HG03175 (cell line): Measurements from ENCODE around the gene PDGFB.

Source experiments
- ATAC-seq: cut with Tn5 transposase; IDR thresholded peaks from one replicate; pipeline ENCODE4 v1.9.1; 2021; ENCODE audit warnings: mild to moderate bottlenecking, moderate library complexity; ENCODE audit not compliant: unreplicated experiment

The PDGFB gene

GRCh38 chr22:39244496-39245129 is at the start of gene PDGFB:
Gene PDGFB, minus strand, starts transcription at chr22:39244982. Its CDS starts 1,019 bp downstream, at chr22:39243963.
- no peak for ATAC-seq

DNA sequence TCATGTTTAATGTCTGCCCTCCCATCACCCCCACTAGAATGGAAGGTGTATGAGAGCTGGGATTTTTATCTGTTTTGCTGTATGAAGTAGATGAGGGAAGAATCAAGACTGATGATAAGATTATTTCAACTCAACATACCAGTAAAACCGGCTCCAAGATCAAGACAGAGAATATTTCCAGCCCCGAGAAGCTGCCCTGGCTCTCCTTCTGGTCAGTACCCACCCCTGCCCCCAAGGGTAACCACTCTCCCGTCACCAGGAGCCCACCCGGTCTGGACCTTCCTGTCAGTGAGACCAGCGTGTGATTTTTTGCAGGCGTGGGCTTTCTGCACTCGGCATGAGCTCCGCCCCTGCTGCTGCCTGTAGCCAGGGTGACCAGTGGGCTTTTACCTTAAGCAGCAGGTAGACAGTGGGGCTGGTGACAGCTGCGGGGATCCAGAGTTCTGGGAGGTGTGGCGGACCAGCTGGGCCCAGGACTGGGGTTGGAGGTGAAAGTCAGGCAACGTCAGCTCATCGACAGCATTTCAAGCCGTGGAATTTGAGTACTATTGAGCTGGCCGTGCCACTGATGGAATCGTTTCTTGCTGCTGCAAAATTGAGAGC is 49.1 kb upstream of the PDGFB start:
- no peak for ATAC-seq

GRCh38 chr22:39292561-39293074 is 47.8 kb upstream of the PDGFB start:
- ATAC-seq: no peak

- no peak for ATAC-seq
These were observed 47.3 kb upstream of the PDGFB start for GRCh38 chr22:39292031-39292462.

- no peak for ATAC-seq
These were observed 46.7 kb upstream of the PDGFB start for GRCh38 chr22:39291523-39291922.

DNA sequence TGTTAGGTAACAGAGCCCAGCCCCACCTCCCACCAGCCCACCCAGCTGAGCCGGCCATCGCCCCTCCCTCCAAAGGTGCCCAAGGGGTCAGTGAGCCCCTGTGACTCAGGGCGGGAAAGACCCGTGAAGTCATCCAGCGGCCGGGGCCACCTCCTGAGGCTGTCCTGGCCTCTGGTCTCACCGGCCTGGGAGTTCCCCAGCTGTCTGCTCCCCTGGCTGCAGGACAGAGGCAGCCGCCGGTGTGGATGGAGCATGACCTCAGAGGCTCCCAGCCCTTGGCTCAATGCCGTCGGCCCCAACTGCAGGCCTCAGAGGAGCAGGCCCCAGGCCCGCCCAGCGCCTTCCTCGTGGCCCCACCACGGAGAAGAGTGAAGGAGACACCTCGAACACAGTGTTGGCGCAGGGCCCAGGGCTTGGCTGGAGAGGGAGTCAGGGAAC is 46.0 kb upstream of the PDGFB start:
- ATAC-seq: no peak

DNA sequence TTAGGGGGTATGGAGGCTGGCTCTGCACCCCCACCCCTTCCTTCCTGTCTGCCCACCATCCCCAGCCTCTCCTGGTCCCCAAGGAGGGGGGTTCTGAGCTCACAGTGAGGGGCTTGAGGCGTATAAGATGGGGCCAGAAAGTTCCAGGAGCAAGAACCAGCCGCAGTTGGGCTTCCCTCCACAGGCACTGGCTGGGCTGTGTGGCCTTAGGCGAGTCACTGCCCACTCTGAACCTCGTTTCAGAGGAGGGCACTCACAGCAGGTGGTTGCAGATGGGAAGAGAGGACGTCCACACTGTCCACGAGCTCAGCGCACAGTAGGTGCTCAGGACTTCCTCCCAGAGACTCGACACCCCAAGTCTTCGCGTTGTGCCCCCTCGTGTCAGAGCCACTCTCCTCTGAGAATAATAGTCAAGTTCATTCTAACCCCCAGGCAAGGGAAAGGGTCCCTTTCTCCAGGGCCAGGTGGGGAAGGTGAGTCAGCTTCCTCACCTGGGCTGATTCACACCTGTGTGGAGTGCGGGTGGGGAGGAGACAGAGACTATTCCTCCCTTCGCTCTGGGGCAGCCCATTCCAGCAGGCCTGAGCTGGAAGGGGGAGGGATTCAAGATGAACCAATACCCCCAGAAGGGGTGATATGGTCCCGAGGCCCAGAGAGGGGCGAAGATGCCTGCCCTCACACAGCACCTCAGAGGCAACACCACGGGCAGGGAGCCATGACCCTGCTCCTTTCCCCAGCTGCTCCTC is 45.4 kb upstream of the PDGFB start:
- ATAC-seq: no peak

DNA sequence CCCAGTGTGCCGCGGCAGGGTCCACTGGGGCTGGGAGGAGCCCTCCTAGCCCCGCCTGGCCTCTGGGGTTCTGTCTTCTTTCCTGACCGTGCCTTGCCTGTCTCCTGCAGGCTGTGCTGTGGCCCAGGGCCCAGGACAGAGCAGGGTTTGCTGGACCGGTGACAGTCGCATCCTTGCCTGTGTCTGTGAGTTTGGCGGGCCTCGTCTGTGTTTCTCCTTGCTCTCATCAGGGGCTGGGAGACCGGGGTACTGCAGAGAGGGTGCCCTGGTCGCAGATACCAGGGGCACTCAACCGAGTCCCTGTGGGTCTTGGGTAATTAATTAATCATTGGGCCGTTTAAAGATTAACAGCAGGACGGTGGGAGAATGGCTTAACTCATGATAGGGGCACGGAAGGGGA is 44.8 kb upstream of the PDGFB start:
- no peak for ATAC-seq

GRCh38 chr22:39288135-39288898 is 43.5 kb upstream of the PDGFB start:
- ATAC-seq: no peak

- no peak for ATAC-seq
These were observed 42.4 kb upstream of the PDGFB start for GRCh38 chr22:39287076-39287725.

GRCh38 chr22:39284983-39285382 is 40.2 kb upstream of the PDGFB start:
- no peak for ATAC-seq

- no peak for ATAC-seq
These were observed 39.6 kb upstream of the PDGFB start for GRCh38 chr22:39284142-39284980.

- ATAC-seq: no peak
These were observed 38.8 kb upstream of the PDGFB start for GRCh38 chr22:39283322-39284141.

- no peak for ATAC-seq
These were observed 38.0 kb upstream of the PDGFB start for GRCh38 chr22:39282645-39283321.

DNA sequence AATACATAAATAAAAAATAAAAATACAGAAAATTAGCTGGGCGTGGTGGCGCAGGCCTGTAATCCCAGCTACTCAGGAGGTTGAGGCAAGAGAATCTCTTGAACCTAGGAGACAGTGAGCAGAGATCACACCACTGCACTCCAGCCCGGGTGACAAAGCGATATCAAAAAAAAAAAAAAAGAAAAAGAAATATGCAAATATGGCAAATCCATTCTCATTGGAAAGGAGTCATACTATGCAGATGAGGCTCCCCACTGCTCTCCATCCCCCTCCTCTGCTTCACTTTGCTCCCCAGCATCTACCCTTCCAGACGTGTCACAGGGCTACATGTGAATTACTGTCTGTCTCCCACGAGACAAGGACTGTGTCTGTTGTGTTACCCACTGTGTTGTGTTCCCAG is 36.3 kb upstream of the PDGFB start:
- ATAC-seq: no peak

DNA sequence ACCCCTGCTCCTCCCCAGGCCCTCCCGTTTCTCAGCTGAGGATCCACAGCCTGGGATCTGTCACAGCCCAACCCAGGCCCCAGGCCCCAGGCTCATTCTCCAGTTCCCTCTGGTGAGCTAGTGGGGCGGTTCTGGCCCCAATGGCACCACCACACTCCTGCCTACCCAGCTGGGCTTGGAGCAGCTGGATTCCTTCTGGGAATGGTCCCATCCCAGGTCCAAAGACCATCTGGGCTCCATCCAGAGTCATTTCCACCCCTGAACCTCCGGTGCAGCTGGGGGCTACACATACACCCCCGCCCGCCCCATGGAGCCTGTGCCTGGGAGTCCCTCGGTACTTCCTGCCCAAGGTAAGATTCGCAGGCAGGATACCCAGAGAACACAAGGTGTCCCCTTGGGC is 35.5 kb upstream of the PDGFB start:
- ATAC-seq: no peak

- ATAC-seq: no peak
These were observed 34.5 kb upstream of the PDGFB start for GRCh38 chr22:39279170-39279850.

GRCh38 chr22:39278040-39278439 is 33.3 kb upstream of the PDGFB start:
- no peak for ATAC-seq
